ENCODE measurements around the gene PIK3R6.
"Not testable (repeated sequence)": the region's sequence is repeated elsewhere in the genome, so short reads cannot be mapped to it uniquely, and the experiment has no call there.

The PIK3R6 gene

DNA sequence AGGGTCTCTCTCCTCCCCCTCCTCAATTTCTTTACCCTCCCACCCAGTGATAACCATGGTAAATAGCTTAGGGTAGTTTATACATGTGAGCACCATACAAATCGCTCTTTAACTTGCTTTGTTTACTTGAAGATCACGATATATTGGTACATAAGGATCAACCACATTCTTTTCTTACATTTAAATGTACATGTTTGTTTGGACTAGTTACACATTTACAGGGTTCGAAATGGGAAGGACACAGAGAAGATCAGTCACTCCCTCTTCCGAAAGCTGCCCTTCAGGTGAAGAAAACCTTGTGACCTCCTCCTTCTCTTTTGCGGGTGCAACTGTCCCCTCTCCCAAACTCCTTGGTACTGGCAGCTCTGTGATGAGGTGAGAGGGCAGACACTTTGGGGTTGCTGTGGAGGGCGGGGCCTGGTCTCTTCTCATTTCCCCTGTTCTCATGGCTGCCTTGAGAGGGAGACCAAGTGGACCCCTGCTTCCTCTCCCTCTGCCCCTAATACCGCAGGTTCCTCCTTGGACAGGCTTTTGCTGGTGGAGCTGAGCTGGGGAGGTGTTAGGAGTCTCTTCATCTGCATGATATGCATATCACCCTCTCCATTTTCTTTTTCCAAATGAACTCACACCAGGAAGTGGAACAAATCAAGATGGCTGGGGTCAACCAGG, 4.7 kb upstream of the PIK3R6 start:
- no peak for DNase-seq

DNA sequence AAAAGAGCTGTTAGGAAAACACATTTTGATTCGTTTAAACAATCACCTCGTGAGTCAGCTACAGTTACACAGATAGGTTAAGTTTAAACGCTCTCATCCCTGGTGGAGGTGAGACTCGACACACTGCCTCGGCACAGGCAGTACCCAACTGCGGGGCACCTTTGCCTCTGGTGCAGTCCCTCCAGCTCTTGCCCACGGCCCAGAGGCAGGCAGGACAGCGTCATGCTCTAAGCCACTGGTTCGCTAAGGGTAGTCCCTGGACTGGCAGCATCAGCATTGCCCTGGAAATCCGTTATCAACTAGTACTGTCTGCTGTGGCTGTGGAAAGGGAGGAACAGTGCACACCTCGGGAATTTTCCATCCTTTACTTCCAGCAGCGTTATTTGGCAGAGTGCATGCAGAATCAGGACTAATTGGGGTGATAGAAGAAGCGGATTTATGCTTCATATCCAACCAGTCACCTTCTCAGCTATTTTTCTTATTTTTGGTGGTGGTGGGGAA, 3.7 kb upstream of the PIK3R6 start:
- DNase-seq, result no peak

DNA sequence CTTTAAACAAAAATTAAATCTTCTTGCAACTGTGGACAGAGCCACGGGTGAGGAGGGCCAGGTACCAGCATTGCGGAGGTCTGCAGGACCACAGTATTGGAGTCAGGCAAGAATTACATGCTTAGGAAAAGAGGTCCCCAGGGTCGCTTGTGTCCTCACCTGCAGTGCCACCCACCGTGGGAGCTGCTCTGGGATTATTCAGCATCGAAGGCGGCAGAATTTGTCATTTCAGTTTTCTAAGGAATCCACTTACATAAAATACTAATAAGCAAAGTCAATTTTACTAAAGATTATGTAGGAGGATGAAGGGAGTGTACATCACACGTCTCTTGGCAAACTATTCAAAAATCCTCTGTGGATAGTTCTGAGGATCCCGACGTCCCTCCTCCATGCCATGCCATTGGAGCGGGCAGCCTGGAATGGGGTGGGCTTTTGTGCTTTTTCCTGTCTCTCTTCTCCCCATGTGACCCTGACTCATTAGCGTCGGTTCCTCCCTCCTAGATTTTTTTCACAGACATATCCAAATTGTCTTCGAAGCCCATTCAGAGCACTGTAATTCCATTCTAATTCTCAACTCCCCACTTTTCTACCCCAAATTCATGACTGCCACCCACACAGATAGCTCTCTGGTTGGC, 3.0 kb upstream of the PIK3R6 start:
- no peak for DNase-seq

DNA sequence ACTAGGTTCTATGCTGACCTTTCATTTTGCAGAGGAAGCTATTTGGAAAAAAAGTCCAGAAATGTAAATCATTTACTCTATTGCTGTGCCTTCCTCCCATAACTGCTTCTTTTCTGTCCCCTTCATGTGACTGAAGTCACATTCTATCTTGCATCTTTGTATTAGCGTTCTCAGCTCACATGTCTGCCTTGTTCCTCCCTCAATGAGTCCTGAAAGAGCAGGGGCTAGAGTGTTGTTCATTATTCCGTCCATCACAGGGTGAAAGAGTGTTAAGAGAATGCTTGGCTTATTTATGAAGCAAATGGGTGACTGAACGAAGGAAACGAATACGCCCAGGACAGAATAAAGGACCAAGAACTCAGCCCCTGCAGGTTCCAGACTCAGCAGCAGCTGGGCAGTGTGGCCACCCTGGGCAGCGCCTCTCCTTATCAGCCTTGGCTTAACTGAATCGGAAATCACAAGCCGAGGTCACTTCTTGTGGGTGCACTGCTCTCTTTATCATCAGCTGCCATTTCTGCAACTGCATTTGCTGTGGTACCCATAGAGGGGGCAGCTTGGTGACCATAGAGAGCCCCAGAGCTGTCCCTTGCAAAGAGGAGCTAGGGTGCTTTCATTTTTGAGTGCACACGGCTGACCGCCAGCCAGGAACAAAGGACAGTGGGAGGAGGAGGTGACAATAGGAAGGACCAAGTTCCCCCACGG, 1.8 kb upstream of the PIK3R6 start:
- no peak for DNase-seq

DNA sequence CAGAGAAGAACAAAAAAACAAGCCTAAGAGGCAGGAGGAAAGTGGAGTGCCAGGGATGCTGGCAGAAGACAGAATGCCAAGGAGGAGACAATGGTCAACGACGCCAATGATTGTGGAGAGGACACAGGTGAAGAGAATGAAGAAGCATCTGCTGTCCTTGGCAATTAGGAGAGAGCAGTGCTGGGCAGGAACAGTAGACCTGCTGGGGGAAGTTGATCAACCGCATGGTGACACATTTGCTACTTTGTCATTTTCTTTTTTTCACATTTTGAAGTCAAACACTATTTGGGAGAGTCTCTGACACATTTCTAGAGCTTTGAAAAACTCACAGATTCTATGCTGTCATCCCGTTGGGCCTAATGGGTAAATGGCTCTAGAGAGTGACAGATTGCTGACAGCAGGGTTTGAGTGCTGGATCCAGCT, 1.1 kb upstream of the PIK3R6 start:
- no peak for DNase-seq

DNA sequence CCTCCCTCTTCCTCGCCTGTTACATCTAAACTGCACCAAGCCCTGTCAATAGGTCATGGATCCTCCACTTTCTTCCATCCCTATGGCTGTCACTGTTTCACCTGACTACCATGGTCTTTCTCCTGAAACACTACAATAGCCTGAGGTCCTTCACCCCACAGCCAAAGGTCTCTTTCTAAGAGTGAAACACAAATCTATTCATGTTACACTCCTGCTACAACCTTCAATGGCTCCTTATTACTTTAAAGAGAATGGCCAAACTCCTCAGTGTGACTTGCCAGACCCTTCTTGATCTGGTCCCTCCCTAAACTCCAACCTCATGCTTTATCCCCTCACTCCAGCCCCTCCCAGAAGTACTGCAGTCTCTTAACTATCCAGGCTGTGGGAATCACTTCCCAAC, 618 bp upstream of the PIK3R6 start:
- no peak for DNase-seq

DNA sequence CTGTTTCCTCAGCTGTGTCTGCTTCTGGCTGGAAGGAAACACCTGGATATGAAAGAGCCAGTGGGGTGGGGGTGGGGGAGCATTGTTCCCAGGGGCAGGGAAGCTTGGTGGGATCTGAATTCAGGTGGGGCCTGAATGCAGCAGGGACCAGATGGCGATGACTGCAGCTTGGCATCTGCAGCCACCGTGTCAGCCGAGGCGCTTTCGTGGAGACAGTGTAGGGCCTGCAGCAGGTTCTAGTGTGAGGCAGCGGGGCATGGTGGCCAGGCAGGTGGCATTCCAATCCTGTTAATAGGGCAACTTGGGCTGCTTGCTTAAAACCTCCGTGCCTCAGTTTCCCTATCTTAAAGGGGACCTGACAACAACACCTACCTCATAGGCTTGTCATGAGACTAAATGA, 1.7 kb downstream of the PIK3R6 start:
- no peak for DNase-seq

DNA sequence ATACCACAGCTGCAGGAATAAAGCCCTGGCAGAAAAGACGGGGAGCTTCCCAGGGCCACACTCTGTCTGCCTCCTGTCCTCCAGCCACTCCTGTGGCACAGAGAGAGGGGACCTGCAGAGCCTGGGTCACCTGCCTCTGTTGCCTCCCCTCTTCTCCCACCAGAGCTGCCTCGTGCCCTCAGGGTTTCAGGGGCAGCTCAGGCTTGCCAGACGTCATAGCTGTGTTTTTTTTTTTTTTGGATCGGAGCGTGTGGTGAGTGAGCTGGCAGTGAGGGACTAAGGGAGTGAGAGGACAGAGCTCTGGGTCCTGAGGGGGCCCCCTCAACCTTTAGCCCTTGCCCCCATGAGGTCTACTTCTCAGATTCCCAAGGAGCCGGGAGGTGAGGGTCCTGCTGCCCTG, 2.1 kb downstream of the PIK3R6 start:
- no peak for DNase-seq

DNA sequence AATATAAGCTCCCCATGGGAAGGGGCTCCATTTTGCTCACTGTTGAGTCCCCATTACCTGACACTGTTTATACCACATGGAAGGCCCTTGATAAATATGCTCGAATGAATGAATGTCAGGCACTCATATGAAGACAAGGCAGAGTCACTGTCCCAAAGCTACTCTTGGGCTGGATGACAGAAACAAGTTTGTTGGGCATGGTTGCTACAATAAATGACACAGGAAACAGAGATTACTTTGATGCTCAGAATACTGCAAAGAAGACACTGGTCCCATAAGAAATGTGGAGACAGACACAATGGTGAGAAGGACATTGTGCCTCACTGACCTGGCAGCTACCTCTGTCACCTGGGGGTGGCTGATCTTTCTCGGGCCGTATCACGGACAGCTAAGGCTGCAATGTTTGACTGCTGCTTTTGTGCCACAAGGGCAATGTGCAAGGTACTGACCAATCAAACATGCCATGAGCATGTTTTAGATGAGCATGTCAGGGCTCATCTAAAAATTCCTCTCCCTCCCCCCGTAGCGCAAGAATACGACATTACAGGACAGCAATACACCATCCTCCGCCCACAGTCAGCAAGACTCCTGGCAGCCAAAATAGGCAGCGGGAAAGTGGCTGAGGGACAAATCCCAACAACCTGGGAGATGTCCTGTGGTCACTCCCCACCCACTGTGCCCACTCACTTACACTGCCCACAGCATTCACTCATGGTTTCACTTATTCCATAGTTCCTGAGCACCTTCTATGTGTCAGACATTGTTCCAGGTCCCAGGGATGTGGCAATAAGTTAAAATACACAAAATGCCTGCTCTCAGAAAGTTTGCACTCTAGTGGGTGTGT, 5.0 kb downstream of the PIK3R6 start:
- no peak for DNase-seq

DNA sequence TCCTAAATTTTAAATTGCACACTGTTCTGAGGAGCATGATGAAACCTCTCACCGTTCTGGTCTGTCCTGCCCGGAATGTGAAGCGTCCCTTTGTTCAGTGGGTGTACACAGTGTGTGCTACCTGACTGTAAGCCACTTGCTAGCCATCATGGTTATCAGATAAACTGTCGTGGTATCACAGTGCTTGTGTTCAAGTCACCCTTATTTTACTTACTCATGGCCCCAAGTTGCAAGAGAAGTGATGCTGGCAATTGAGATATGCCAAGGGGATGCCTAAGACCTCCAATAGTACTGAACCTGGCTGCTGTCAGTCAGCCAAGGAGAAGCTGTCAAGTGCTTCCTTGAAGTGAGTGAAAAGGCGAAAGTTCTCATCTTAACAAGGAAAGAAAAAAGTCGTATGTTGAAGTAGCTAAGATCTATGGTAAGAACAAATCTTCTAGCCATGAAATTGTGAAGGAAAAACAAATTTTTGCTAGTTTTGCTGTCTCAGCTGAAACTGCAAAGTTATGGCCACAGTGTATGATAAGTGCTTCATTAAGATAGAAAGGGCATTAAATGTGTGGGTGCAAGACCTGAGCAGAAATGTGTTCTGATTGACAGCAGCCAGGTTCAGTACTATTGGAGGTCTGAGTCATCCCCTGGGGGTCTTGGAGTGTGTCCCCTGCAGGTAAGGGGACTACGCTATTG, 5.8 kb downstream of the PIK3R6 start:
- no peak for DNase-seq

DNA sequence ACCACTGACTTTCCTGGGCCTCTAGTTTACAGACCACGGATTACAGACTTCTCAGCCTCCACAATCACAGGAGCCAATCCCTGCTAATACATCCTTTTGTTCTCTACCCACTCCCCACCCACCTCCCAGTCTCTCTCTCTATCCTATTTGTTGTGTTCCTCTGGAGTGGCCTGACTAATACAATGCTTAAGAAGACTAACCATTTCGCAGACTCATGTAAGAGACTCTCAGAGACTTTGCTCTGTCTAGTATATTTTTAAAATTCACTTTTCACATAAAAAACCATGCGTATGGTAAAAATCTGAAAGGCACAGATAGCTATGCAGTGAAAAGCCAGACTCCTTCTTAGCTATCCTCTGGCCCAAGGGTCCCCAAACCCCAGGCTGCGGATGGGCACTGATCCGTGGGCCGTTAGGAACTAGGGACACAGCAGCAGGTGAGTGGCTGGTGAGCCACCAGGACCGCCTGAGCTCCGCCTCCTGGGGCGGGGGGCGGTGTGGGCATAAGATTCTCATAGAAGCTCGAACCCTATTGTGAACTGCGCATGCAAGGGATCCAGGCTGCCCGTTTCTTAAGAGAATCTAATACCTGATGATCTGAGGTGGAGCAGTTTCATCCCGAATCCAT, 7.6 kb downstream of the PIK3R6 start:
- DNase-seq, result no peak

DNA sequence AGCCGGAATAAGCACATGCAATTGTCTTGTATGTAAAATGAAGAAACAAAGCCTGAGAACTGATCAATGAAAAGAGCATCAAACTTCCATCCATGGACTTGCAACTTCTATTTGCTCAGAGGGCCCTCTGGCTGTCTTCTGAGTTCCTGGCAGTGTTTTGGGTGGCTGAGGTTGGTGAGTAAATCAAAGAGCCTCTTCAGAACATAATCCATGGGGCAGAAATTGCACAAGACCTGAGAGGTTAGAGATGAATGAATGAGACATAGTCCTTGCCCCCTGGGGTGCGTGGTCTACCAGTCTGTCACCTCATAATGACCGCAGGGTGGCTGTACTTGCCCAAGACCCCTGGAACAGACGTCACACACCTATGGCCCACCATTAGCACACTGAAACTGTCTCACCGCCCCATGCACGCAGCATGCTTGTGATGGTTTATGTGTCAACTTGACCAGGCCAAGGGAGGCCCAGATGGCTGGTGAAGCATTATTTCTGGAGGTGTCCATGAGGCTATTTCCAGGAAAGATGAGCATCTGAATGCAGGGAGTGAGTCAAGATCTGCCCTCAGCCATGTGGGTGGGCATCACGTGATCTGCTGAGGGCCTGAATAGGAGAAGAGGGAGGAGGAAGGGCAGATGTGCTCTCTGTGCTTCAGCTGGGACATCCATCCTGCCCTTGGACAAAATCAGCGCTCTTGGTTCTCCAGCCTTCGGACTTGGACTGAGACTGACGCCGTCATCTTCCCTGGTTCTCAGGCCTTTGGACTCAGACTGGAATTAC, 8.3 kb downstream of the PIK3R6 start:
- DNase-seq, result no peak

DNA sequence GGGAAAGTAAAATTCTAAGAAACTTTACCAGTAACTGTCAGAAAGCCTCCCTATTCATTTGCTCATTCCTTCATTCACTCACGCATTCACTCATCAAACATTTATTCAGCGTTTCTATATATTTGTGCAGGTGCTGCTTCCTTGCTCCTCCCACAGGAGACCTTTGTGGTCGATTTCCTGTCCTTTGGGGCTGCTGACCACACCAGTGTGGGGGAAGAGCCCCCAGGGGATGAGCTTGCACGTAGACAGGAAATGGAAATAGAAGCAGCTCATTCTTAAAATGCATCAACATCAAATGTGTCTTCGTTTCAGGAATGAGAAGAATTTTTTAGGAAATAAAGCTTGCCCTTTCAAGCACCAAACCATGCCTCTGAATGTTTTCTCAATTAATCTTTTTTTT, 9.6 kb downstream of the PIK3R6 start:
- no peak for DNase-seq

DNA sequence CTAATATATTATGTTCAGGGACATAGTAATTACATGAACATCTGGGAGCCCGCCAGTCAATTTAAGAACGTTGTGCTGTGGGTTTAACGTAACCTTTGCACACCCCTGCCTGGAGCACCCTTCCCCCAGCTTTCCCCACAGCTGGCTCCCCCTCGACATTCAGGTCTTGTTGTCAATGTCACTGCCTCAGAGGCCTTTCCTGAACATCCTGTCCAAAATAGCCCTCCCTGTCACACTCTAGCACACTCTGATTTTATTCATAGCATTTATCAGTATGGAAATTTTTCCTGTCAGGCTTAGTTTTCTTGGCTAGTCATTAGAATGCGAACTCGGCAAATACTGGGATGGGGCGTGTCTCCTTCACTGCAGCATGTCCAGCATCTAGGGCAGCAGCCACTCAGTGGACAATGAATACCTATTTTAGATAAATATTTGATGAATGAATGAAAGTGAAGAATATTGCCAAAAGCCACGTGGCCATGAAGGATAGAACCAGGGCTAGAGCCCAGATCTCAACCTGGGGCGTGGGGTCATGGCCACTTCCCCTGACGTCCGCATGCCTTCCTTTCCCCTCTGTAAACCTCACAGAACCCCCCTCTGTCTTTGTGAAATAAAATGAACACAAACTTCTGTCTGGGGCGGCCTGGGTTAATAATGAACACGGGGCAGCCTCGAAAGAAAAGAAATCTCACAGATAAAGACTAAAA, 10.5 kb downstream of the PIK3R6 start:
- no peak for DNase-seq

DNA sequence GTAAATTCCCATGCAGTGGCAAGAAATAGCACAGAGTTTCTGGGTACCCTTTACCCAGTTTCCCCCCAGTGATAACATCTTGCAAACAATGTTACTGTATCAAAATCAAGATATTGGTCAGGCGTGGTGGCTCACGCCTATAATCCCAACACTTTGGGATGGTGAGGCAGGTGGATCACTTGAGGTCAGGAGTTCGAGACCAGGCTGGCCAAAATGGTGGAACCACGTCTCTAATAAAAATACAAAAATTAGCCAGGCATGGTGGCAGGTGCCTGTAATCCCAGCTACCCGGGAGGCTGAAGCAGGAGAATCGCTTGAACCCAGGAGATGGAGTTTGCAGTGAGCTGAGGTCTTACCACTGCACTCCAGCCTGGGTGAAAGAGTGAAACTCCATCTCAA, 11.3 kb downstream of the PIK3R6 start:
- not testable (repeated sequence) for DNase-seq

DNA sequence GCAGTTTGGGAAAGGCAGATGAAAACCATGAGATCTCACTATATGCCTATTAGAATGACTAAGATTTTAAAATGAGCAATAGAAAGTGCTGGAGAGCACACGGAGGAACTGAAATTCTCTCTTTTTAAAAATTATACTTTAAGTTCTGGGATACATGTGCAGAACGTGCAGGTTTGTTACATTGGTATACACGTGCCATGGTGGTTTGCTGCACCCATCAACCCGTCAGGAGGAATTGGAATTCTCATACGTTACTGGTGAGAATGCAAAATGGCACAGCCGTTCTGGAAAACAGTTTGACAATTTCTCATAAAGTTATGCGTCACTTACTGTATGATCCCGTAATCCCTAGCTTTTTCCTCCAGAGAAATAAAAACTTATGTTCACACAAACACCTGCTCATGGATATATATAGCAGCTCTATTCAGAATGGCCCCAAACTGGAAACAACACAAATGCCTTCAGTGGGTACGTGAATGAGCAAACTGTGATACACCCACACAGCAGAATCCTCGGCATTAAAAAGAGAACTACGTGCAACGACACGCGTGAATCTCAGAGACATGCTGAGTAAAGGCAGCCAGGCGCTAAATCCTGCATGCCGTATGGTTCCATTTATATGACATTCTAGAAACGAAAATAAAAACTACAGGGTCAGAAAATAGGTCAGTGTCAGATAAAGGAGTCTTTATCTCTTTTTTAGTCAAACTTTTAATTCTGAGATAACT, 11.8 kb downstream of the PIK3R6 start:
- no peak for DNase-seq

DNA sequence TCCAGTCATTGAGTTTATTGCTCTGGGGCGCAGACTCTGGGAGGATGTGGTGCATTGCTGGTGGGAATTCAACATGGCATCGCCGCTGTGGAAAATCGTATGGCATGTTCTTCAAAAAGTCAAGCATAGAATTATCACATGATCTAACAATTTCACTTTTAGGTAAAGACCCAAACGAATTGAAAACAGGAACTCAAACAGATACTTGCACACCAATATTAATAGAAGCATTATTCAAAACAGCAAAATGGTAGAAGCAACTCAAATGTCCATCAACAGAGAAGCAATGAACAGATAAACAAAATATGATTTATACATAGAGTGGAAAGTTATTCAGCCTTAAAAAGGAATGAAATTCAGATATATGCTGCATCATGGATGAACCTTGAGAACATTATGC, 15.9 kb downstream of the PIK3R6 start:
- no peak for DNase-seq

DNA sequence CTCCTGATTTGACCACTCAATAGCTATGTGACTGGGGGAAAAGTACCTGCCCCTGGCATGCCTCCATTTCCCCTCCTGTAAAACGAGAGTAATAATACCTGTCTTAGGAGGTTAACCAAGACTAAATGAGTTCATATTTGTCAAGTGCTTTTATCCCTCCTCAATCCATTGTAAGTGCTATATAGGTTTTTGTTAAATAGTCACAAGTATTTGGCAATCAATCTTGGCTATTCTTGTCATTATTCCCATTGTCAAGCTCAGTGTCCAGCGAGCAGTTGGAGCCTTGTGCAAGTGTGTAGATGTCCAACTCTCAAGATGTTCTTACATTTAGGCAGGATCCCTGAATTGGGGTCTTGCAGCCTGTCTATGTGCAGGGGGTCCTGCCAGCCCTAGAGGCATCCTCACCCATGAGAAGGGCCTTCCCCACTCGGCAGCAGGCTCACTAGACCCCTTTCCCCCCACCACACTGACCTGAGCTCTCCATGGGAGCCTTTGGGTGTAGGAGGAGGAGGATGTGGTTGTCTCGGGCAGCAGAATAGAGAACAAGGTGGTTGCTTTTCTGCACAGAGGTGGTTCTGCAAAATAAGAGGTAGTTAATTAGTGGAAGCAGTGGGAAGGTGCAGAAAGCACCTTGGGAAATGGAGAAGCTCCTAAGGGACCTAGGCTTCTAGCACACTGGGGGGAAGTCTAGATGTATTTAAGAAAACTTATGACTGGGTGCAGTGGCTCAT, 18.0 kb downstream of the PIK3R6 start:
- no peak for DNase-seq

DNA sequence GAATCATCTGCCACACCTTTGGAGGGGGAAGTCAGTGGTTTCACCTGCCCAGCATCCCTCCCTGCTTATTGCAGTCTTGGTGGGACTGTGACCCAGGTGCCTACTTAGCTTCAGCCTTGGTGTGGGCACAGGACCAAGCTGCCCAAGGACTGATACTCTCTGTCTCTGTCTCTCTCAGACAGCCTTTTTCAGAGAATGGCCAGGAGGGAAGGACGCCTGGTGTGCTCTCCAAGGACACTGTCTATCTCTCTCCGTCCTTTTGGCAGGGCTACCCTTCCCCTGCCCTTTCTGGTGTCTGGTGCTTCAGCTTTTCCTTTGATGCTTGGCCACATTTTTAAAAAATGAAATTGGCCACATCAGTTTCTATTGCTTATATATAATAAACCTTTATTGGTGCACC, 19.6 kb downstream of the PIK3R6 start:
- DNase-seq, result no peak

Data from cerebellar nuclear complex (tissue), 1 donor.